Nucleus accumbens (tissue), 56 donors: Measurements from ENCODE around the gene LAMTOR5.
"Not testable (repeated sequence)": the region's sequence is repeated elsewhere in the genome, so short reads cannot be mapped to it uniquely, and the experiment has no call there.

Experiments used
- DNase-seq, 56 donors: peaks; one replicate each; lab custom pipeline; 2025; lab: John Stamatoyannopoulos, UW

The LAMTOR5 gene

DNA sequence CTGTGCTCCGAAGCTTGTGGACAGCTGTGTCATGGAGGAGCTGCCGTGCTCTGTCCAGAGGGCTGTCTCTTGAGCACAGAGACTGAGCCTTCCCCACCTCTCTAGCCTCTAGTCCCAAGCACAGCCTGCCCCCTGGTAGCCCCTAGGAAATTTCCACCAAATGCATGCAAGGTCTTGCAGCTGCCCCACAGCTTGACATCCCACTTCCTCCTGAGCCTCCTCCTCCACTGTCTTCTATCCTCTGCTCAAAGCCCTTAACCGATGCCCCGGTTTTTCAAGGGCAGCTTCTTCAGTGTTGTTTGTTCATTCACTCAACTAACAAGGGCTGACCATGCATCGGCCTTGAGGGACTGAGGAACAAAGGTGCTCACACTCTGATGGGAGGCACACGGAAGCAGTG is 22.9 kb upstream of the LAMTOR5 start:
- DNase-seq: no peak

DNA sequence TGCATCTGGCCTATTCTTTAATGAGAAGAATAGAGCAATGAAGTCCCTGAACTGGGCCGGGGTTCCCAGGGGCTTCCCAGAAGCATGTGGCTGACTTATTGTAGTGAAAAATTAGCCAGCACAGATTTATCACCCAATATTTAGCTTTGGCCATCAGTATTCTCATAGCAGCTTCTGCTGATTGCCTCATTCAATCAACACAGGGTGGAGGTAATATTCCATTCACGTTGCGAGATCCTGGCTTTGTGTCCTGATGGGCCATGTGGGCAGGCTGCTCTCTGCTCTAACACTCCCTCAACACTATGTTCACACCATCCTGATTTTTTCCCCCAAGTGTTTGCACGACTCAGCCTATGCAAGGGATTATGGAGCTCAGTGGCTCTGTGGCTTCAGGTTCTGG is 21.5 kb upstream of the LAMTOR5 start:
- no peak for DNase-seq

DNA sequence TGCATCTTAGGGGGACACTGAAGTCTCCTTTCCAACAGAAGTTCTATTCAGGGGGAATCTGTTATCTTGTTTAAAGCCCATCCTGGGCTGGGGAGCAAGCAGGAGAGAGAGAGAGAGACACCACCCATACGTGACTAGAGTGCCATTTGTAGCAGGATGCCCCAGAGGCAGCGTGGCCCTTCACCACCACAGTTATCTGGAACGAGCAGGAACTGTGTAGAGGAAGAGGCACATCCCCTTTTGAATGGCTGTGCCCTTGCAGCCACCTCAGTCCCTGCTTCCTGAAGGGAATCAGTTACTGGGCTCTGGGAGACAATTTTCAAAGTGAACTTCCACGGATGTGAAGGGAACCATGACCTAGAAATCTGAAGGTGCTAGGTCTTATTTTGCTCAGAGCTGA is 19.4 kb upstream of the LAMTOR5 start:
- DNase-seq: no peak

DNA sequence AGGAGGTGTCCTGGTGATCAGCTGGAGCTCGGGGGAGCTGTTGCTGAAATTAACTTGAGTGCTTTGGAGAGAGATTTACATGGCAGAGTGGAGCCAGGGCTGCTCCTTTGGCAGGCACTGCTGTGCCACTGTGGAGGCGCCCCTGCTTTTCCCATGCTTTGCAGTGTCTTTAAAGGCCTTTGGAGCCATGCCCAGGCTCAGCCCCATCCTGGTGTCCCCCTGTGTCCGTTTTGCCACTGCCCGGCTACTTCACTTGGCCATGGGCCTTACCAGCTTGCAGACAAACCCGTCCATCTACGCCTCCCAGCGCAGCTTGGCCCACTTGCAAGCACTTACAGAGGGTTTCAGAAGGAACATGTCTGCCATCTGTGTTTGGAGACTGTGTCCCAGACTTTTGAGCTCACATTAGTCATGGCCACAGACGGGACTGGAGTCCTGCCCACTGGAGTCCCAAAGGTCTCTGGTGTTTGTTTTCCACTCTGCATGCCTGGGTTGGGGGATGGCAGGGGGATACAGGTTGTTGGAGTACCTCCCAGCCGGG is 18.2 kb upstream of the LAMTOR5 start:
- DNase-seq: peak in 28 of 56 donors; percentile 2 to 44 (median 12)

DNA sequence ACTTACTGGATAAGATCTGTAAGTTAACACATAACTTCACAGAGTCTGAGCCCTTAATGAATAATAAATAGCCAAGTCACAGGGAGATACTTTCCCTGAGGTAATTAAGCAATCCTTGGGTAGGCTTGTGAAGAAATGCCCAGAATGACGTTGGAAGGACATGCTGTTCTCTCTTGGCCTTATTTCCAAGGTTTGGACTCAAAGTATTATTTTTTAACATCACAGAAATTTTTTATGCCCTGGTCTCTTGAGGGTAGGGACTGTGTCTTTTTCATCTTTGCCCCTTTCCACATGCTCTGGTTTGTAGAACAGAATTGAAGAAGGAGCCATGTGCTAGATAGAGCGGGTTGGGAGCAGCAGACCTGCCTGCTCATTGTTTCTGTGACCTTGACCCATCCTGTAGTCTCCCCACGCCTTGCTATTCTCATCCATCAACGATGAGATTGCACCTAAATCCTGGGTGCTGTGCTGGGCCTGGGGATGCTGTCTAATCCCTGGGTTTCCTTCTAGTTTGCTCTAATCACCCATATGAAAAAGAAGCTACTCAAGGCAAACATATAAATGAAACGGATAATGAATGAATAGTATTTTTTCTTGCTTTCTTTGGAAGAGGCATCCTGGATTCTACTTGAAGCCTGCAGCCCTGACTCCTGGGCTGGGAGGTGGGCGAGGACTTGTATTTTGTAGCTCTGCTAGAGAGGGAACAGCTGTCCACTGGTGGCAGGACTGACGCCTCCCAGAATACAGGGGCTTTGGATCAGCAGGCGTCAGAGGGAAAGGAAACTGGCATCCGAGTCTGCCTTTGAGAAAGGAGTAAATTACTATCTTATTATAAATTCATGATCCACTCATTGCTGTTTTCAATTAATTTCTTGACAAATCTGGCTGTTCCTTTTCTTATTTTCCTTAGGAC is 17.5 kb upstream of the LAMTOR5 start:
- DNase-seq: no peak

DNA sequence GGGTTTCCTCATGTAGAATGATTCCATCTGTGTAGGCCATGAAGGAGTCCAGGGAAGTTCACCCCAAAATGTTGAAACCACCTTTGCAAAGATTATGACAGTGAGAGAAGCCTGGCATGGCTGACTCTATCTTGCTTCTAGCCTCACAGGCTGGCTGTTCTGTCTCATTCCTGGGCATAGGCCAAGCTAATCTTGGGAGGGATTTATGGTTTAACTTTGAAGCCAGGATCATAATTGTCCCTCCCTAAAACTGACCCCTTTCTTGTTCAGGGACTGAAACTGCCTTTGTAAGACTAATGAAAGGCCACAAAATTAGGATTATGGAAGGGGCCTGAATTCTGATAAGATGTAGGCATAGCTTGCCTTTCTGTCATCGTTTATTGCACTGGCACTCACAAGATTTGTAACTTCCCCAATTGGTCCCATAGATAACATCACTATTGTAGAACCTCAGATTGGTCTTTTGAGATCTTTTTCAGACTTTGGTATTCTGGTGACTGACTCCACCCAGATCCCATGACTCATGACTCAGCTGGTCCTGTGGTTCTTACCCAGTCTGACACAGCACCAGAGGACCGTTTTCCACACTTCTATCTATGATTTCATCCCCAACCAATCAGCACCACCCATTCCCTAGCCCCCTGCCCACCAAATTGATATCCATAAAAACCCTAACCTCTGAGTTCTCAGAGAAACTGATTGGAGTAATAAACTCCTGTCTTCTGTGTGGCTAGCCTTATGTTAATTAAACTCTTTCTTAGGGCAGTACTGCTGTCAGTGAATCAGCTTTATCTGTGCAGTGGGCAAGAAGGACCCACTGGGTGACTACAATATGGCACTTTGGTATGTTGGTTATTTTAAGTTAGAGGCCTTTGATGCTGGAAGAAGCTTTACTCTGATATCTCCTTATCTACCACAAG is 13.6 kb upstream of the LAMTOR5 start:
- no peak for DNase-seq

DNA sequence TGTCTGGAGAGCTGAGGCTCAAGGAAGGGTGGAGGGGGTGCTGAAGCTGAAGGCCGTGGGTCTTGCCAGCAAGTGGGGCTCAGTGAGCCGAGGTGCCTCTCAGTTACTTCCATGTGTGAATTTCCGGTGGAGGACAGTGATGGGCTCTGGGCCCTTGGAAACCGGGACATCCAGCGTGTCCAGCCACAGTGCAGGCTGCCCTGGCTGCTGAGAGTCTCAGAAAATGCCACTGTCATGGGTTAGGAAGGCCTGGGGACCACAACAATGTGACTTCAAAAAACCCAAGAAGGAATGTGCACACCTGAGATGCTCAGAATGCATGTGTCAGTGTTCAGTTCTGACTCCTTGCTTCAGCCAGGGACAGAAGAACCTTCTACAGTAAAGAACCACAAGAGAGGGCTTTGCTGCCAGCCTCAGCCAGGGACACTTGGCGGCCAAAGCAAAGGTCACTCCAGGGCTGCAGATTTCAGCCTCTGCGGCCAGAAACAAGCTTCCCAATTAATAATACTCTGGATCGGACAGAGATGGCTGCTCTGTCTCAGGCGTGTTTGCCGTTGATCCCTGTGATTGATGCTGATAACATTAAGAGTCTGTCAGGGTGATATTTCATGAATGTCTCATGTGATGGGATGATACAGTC is 12.6 kb upstream of the LAMTOR5 start:
- DNase-seq: no peak

DNA sequence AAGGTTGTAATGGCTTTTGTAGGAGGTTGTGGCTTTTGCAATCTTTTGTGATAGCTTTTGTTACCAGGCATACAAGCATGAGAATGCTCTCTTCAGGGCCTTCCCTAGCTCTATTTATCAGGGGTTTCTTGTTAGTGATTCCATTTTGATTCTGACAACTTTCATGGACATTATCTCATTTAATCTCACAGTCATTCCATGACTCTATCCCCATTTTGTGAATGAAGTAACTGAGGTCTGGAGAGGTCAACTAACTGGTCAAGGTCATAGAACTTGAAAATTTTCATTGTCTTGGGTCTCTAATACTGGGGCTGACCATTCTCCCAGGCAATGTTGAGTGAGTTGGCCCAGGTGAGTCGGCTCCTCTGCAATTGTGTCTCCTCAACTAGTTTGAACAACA is 11.2 kb upstream of the LAMTOR5 start:
- no peak for DNase-seq

DNA sequence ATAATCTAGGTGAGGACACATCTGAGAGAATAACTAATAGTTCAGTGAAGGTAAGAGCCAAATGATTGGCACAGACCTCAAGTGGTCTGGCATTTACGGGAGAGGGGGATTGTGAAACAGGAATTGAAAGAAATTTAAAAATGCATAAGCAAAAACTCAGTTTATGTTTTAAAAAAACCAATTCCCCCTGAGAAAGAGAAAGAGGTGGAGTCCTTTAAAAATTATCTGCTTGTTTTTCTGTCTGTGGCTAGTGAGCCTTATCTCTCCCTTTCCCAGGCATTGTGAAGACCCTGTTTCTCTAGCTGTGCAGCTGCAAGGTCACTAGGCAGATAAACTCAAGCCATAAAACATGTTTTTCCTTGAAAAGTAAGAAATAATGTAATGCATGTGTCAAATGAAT is 5.6 kb upstream of the LAMTOR5 start:
- DNase-seq: not testable (repeated sequence)

DNA sequence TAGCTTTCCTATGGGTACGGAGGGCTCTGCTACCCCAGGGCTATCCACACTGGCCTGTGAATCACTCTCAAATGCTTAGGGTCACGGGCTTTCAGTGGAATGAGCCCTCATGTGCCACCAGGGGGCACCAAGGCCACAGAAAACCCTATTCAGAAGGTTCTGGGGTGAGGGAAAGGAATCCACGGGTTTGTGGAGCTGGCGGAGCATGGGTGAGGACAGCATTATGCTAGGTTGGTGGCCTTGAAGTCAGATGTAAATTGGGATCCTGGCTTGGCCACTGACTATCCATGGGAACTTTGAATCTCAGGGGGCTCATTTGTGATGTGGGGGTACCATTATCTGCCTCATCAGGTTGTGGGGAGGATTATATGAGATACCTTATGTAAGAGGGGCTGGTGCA is 5.1 kb upstream of the LAMTOR5 start:
- DNase-seq: peak in 48 of 56 donors; percentile 6 to 78 (median 38)

DNA sequence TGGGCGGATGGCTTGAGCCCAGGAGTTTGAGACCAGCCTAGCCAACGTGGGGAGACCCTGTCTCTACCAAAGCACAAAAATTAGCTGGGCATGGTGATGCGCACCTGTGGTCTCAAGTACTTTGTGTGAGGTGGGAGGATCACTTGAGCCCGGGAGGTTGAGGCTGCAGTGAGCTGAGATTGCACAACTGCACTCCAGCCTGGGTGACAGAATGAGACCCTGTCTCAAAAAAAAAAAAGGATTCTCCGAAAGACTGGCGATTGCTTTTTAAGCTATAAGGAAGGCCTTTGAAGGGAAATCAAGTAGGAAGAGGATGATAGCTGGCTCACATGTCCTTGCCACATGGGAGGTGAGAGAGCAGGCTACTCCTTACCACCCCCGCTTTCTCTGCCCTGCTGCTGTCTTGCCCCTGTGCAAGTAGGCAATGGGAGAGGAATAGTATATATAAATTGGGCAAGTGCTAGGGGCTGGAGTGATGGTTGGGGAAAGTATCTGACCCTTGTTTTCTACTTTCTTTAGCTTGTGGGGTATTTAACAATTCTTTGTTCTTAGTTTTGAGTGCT is 3.8 kb upstream of the LAMTOR5 start:
- no peak for DNase-seq

DNA sequence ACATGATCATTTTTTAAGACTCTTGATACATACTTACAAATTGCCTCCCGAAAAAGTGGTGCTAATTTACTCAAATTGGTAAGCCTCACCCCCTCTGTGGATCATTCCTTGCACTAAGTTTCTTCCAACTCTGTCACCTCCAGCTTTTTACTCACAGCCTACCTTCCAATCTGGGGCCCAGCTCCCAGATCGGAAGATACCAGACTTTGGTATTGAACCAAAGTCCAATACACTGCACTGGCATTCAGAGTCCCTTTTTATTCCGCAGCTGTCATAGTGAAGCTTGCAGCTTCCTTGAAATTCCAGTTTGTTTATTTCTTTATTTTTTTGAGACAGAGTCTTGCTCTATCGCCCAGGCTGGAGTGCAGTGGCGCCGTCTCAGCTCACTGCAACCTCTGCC is 1.8 kb upstream of the LAMTOR5 start:
- DNase-seq: no peak

DNA sequence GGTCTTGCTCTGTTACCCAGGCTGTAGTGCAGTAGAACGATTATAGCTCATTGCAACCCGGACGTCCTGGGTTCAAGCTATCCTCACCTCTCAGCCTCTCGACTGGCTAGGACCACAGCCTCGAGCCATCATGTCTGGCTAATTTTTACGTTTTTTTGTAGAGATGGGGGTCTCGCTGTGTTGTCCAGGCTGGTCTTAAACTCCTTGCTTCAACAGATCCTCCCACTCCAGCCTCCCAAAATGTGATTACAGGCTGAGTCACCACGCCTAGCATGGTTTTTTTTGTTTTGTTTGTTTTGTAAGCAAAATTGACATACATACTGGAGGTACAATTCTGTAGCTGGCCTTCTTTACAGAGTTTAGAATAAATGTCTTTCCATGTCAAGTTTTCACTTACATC is 994 bp upstream of the LAMTOR5 start:
- DNase-seq: no peak

DNA sequence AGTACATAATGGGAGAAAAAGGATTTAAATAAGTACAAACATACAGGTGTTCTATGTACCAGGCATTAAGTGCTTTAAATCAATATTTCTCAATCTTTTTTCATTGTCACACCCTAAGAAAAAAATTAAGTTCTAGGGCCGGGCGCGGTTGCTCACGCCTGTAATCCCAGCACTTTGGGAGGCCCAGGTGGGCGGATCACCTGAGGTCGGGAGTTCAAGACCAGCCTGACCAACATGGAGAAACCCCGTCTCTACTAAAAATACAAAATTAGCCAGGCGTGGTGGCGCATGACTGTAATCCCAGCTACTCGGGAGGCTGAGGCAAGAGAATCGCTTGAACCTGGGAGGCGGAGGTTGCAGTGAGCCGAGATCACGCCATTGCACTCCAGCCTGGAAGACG is 1.1 kb downstream of the LAMTOR5 start:
- DNase-seq: not testable (repeated sequence)

DNA sequence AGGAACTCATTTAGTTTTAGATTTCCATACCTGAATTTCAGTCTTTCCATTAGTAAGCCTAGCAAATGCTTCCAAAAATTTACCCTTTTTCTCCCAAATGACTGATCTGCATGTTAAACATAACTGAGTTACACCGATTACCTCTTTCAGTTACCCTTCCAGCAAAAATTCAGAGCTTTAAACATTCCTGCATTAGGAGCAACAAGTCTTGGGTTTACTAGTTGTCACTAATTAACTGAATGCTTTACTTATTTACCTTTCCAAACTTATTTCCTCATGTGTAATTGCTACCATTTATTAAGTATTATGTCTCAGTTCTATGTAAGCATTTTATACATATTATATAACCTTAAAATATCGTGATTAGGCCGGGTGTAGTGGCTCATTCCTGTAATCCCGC is 3.1 kb downstream of the LAMTOR5 start:
- no peak for DNase-seq

DNA sequence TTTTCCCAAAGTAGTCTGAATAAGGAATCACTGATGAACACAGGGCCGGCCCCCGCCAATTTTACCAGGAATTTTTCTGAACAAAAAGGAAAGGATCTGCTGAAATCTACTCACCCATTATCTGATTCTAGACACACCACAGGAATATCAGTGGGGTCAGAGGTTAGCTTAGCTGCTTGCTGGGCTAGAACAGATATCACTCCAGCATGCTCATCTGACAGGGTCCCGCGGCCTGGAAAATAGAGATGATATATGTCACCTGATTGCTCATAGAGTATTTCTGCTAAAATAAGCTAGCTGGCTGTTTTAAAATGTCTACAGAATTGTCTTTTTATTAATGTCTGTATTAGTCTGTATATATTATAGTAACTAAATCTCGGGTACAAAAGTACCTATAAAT is 3.7 kb downstream of the LAMTOR5 start:
- DNase-seq: no peak

DNA sequence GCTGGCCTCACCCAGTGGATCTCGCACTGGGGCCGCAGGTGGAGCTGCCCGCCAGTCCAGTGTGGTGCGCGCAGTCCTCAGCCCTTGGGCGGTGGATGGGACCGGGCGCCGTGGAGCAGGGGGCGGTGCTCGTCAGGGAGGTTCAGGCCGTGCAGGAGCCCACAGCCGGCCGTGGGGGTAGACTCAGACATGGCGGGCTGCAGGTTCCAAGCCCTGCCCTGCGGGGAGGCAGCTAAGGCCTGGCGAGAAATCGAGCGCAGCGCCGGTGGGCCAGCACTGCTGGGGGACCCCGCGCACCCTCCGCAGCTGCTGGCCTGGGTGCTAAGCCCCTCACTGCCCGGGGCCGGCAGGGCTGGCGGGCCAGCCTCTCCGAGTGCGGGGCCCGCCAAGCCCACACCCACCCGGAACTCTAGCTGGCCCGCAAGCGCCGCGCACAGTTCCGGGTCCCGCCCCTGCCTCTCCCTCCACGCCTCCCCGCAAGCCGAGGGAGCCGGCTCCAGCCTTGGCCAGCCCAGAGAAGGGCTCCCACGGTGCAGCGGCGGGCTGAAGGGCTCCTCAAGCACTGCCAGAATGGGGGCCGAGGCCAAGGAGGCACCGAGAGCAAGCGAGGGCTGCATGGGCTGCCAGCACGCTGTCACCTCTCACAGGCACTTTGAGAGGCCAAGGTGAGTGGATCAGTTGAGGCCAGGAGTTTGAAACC is 11.1 kb downstream of the LAMTOR5 start:
- not testable (repeated sequence) for DNase-seq

DNA sequence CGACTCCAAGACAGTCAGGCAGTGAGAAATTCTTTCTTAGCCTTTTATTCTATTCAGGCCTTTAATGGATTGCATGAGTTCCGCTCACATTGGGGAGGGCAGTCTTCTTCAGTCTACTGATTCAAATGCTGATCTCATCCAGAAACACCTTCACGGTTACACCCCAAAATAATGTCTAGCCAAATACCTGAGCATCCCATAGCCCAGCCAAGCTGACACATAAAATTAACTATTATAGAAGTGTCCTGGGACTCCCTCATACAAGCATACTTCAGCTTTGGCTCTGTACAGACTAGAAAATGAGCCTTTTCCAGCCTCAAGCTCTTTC is 13.0 kb downstream of the LAMTOR5 start:
- no peak for DNase-seq

DNA sequence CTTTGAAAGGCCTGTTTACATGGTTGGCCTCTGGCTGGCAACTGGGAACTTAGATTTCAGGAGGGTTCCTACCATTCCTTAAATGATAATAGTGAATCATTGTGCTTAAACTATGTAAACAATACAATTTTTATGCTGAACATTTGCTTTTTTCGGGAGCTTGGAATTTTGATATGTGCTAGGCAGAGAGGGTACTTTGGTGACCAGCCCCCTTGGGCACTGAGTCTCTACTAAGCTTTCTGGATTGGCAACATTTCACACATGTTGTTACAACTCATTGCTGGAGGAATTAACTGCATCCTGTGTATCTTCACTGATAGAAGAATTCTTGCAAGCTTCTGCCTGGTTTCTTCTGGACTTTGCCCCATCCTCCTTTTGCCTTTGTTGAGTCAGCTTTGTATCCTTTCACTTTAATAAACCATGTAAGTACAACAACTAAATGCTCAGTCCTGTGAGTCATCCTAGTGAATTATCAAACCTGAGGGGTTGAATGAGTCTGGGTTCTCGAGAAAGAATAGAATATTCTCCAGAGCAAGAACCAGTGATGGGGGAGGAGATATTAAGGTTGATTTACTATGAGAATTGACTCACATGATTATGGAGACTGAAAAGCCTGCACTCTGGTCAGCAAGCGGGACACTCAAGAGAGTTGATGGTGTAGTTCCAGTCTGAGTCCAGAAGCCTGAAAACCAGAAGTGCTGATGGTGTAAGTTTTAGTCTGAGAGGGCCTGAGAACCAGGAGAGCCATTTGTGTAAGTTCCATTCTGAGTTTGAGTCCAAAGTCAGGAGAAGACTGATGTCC is 13.6 kb downstream of the LAMTOR5 start:
- DNase-seq: no peak
